ENCODE data around the gene SSPN.

The SSPN gene

DNA sequence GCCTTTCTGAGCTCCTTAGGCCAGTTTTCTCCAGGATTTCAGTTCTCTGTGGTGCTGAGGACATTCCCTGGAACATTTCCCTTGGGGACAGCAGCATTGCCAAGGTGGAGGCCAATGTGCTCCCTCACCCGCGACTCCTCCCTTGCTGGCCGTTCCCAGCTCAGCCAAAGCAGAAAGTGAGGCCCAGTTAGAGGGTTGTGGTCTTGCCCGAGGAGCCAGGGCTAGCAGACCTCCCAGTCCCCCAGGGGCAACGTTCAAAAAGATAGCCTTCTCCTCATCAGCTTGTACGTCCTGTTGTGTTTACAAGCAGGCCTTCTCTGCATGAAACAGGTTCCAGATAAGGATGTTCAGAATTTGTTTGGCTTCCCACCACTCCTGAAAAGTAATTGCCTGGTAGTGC, 78.4 kb downstream of the SSPN start:
- no peak for ATAC-seq
- TF ChIP-seq, protein P1, sequence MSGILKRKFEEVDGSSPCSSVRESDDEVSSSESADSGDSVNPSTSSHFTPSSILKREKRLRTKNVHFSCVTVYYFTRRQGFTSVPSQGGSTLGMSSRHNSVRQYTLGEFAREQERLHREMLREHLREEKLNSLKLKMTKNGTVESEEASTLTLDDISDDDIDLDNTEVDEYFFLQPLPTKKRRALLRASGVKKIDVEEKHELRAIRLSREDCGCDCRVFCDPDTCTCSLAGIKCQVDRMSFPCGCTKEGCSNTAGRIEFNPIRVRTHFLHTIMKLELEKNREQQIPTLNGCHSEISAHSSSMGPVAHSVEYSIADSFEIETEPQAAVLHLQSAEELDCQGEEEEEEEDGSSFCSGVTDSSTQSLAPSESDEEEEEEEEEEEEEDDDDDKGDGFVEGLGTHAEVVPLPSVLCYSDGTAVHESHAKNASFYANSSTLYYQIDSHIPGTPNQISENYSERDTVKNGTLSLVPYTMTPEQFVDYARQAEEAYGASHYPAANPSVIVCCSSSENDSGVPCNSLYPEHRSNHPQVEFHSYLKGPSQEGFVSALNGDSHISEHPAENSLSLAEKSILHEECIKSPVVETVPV (CRISPR knock-in tag; IDR thresholded peaks at IDR 0.05), result no peak
- TF ChIP-seq ZFP3 (CRISPR knock-in tag; IDR thresholded peaks at IDR 0.05) (no peak), ZNF565 (CRISPR knock-in tag; conservative IDR thresholded peaks at IDR 0.05; ENCODE audit: low read depth) (no peak), PATZ1 (CRISPR knock-in tag; IDR thresholded peaks at IDR 0.05; ENCODE audit: borderline replicate concordance) (no peak), TOX (CRISPR knock-in tag; IDR thresholded peaks at IDR 0.05; ENCODE audit: borderline replicate concordance) (no peak), ARNTL (CRISPR knock-in tag; IDR thresholded peaks at IDR 0.05; ENCODE audit: borderline replicate concordance, low read depth) (no peak), CSDC2 (CRISPR knock-in tag; IDR thresholded peaks at IDR 0.05) (no peak), ZNF70 (CRISPR knock-in tag; IDR thresholded peaks at IDR 0.05) (no peak), PPARA (CRISPR knock-in tag; IDR thresholded peaks at IDR 0.05; ENCODE audit: borderline replicate concordance) (no peak), SNAI2 (CRISPR knock-in tag; IDR thresholded peaks at IDR 0.05) (no peak), ISL1 (CRISPR knock-in tag; IDR thresholded peaks at IDR 0.05) (no peak), ZFP30 (CRISPR knock-in tag; IDR thresholded peaks at IDR 0.05) (no peak)
- TF ChIP-seq, protein P2, sequence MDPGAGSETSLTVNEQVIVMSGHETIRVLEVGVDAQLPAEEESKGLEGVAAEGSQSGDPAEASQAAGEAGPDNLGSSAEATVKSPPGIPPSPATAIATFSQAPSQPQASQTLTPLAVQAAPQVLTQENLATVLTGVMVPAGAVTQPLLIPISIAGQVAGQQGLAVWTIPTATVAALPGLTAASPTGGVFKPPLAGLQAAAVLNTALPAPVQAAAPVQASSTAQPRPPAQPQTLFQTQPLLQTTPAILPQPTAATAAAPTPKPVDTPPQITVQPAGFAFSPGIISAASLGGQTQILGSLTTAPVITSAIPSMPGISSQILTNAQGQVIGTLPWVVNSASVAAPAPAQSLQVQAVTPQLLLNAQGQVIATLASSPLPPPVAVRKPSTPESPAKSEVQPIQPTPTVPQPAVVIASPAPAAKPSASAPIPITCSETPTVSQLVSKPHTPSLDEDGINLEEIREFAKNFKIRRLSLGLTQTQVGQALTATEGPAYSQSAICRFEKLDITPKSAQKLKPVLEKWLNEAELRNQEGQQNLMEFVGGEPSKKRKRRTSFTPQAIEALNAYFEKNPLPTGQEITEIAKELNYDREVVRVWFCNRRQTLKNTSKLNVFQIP (CRISPR knock-in tag; IDR thresholded peaks at IDR 0.05; ENCODE audit: borderline replicate concordance, low read depth), result no peak
- TF ChIP-seq, protein P3, sequence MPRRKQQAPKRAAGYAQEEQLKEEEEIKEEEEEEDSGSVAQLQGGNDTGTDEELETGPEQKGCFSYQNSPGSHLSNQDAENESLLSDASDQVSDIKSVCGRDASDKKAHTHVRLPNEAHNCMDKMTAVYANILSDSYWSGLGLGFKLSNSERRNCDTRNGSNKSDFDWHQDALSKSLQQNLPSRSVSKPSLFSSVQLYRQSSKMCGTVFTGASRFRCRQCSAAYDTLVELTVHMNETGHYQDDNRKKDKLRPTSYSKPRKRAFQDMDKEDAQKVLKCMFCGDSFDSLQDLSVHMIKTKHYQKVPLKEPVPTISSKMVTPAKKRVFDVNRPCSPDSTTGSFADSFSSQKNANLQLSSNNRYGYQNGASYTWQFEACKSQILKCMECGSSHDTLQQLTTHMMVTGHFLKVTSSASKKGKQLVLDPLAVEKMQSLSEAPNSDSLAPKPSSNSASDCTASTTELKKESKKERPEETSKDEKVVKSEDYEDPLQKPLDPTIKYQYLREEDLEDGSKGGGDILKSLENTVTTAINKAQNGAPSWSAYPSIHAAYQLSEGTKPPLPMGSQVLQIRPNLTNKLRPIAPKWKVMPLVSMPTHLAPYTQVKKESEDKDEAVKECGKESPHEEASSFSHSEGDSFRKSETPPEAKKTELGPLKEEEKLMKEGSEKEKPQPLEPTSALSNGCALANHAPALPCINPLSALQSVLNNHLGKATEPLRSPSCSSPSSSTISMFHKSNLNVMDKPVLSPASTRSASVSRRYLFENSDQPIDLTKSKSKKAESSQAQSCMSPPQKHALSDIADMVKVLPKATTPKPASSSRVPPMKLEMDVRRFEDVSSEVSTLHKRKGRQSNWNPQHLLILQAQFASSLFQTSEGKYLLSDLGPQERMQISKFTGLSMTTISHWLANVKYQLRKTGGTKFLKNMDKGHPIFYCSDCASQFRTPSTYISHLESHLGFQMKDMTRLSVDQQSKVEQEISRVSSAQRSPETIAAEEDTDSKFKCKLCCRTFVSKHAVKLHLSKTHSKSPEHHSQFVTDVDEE (CRISPR knock-in tag; IDR thresholded peaks at IDR 0.05), result no peak

- TF ChIP-seq ARNTL (CRISPR knock-in tag; IDR thresholded peaks at IDR 0.05; ENCODE audit: borderline replicate concordance, low read depth) (no peak), PPARA (CRISPR knock-in tag; IDR thresholded peaks at IDR 0.05; ENCODE audit: borderline replicate concordance) (no peak), TOX (CRISPR knock-in tag; IDR thresholded peaks at IDR 0.05; ENCODE audit: borderline replicate concordance) (no peak), ZC3H10 (CRISPR knock-in tag; IDR thresholded peaks at IDR 0.05) (no peak), RARB (CRISPR knock-in tag; IDR thresholded peaks at IDR 0.05) (no peak; the same call in 1 of the 2 replicates), CSDC2 (CRISPR knock-in tag; IDR thresholded peaks at IDR 0.05) (peak; percentile 38; the same call in 1 of the 2 replicates), ISL1 (CRISPR knock-in tag; IDR thresholded peaks at IDR 0.05) (peak; percentile 64), ZNF8 (CRISPR knock-in tag; IDR thresholded peaks at IDR 0.05) (no peak), TCF4 (CRISPR knock-in tag; IDR thresholded peaks at IDR 0.05; ENCODE audit: borderline replicate concordance) (no peak)
- TF ChIP-seq, protein P2 (CRISPR knock-in tag; IDR thresholded peaks at IDR 0.05; ENCODE audit: borderline replicate concordance, low read depth), result no peak
- peak; percentile 93 for ATAC-seq
Measured at GRCh38 chr12:26274441-26275312, 79.3 kb downstream of the SSPN start.

Measured in SK-N-SH treated with all-trans-retinoic acid at 6 μM for 48 hours (cell line).